H1 (cell line): ENCODE data around the gene PLOD1. TPM values are rescaled to one million over a fixed set of nuclear protein-coding genes. Genes with fewer than 3 reads are reported as not detected.

Source experiments
- CTCF ChIA-PET: fragments of 300-600 bp; sonication (Branson Sonifier 250); formaldehyde crosslinking; loops from one replicate; lab custom pipeline; 2021; ENCODE audit not compliant: partially characterized antibody; lab: Charles Lee
- POLR2A ChIA-PET: fragments of 300-600 bp; sonication (Branson Sonifier 250); formaldehyde crosslinking; loops from one replicate; lab custom pipeline; 2021; ENCODE audit warnings: inconsistent platforms; ENCODE audit not compliant: partially characterized antibody; lab: Charles Lee
- DNase-seq, 2 experiments: peaks; one replicate each; pipeline versions ENCODE4 v3.0.0 to v3.0.0-alpha.2; 2010 to 2022; ENCODE audit warnings: low spot score in 2 of 2, low read depth in 1 of 2, mixed read lengths in 1 of 2
- FAIRE-seq: peaks from 2 replicates; lab custom pipeline; 2011; peaks lifted over from hg19 to GRCh38; lab: Jason Lieb, UNC
- H2AFZ ChIP-seq: 2 replicates; pipeline ENCODE4 v1.8.1; 2012; ENCODE audit warnings: low read length, inconsistent platforms
- H2AK5ac ChIP-seq: 2 replicates; pipeline ENCODE4 v1.6.1; 2013; ENCODE audit warnings: low read depth, low read length
- H2BK120ac ChIP-seq: replicated peaks from 2 replicates; pipeline ENCODE3; 2013; ENCODE audit warnings: low read depth, low read length, inconsistent platforms
- H2BK12ac ChIP-seq: 2 replicates; pipeline ENCODE4 v1.6.1; 2013; ENCODE audit warnings: low read depth, low read length
- H2BK15ac ChIP-seq: 2 replicates; pipeline ENCODE4 v1.6.1; 2013; ENCODE audit warnings: low read length
- H2BK20ac ChIP-seq: 2 replicates; pipeline ENCODE4 v1.6.1; 2013; ENCODE audit warnings: low read length
- H2BK5ac ChIP-seq: 2 replicates; pipeline ENCODE4 v1.6.1; 2013; ENCODE audit warnings: low read depth, low read length
- H3K14ac ChIP-seq: 2 replicates; pipeline ENCODE4 v1.6.1; 2013; ENCODE audit warnings: inconsistent platforms; ENCODE audit not compliant: insufficient read length
- H3K18ac ChIP-seq: 2 replicates; pipeline ENCODE4 v1.6.1; 2013; ENCODE audit warnings: low read length; ENCODE audit errors: extremely low read depth
- H3K23ac ChIP-seq: 2 replicates; pipeline ENCODE4 v1.6.1; 2013; ENCODE audit warnings: inconsistent platforms; ENCODE audit not compliant: insufficient read length
- H3K23me2 ChIP-seq: 2 replicates; pipeline ENCODE4 v1.6.1; 2013; ENCODE audit warnings: low read depth, low read length
- H3K27ac ChIP-seq: 2 replicates; pipeline ENCODE4 v1.6.1; 2011; ENCODE audit warnings: low read depth, low read length, inconsistent platforms
- H3K27me3 ChIP-seq, 4 experiments: replicated peaks in 1 of 4; 1 replicate in 1 of 4; 2 replicates in 3 of 4; pipeline versions ENCODE4 v1.6.1 to v1.8.1; 2011 to 2013; ENCODE audit warnings: low read length in 3 of 4, mild to moderate bottlenecking in 3 of 4, inconsistent platforms in 2 of 4, mixed read lengths in 2 of 4, moderate library complexity in 1 of 4; ENCODE audit not compliant: control insufficient read depth in 3 of 4, insufficient read depth in 3 of 4; ENCODE audit errors: extremely low read depth in 1 of 4
- H3K36me3 ChIP-seq, 4 experiments: 2 replicates each; pipeline versions ENCODE4 v1.6.1 to v1.8.1; 2011 to 2013; ENCODE audit warnings: mild to moderate bottlenecking in 4 of 4, low read length in 3 of 4, moderate library complexity in 2 of 4, control low read depth in 1 of 4, inconsistent platforms in 1 of 4; ENCODE audit not compliant: insufficient read depth in 4 of 4, control insufficient read depth in 2 of 4
- H3K4ac ChIP-seq: replicated peaks from 2 replicates; pipeline ENCODE3; 2013; ENCODE audit warnings: low read length, low read depth, mixed read lengths, inconsistent platforms; ENCODE audit not compliant: insufficient read length
- H3K4me1 ChIP-seq, 4 experiments: replicated peaks in 1 of 4; 1 replicate in 1 of 4; 2 replicates in 3 of 4; pipeline versions ENCODE4 v1.6.1 to v1.8.1; 2011 to 2013; ENCODE audit warnings: low read length in 3 of 4, inconsistent platforms in 2 of 4, mixed read lengths in 1 of 4; ENCODE audit not compliant: insufficient read depth in 4 of 4, control insufficient read depth in 3 of 4
- H3K4me2 ChIP-seq, 2 experiments: 2 replicates each; pipeline versions ENCODE4 v1.6.1 to v1.8.1; 2011 to 2013; ENCODE audit warnings: low read depth in 2 of 2, low read length in 2 of 2, control low read depth in 1 of 2, inconsistent platforms in 1 of 2, mild to moderate bottlenecking in 1 of 2; ENCODE audit not compliant: insufficient read depth in 1 of 2
- H3K4me3 ChIP-seq, 4 experiments: fragments of 200-600, 300-600 bp in 1 of 4; sonication (generic), shearing (Covaris generic), sonication (Bioruptor Twin) in 1 of 4; 2 replicates each; pipeline versions ENCODE4 v1.5.1 to v1.8.1; 2011 to 2016; ENCODE audit warnings: low read length in 4 of 4, low read depth in 3 of 4, control low read depth in 2 of 4, inconsistent platforms in 2 of 4, mild to moderate bottlenecking in 2 of 4, mixed read lengths in 1 of 4, moderate library complexity in 1 of 4; ENCODE audit not compliant: insufficient read depth in 2 of 4; ENCODE audit errors: extremely low read depth in 1 of 4
- H3K56ac ChIP-seq: replicated peaks from 2 replicates; pipeline ENCODE3; 2013; ENCODE audit warnings: low read depth, mild to moderate bottlenecking, mixed read lengths, low read length, inconsistent platforms; ENCODE audit not compliant: insufficient read length
- H3K79me1 ChIP-seq: 2 replicates; pipeline ENCODE4 v1.6.1; 2013; ENCODE audit warnings: low read depth, low read length, control low read depth
- H3K79me2 ChIP-seq, 2 experiments: 2 replicates each; pipeline versions ENCODE4 v1.6.1 to v1.8.1; 2012 to 2013; ENCODE audit warnings: low read length in 2 of 2, mild to moderate bottlenecking in 2 of 2, inconsistent platforms in 1 of 2; ENCODE audit not compliant: insufficient read depth in 2 of 2, control insufficient read depth in 1 of 2
- H3K9ac ChIP-seq, 4 experiments: replicated peaks in 1 of 4; 1 replicate in 1 of 4; 2 replicates in 3 of 4; pipeline versions ENCODE4 v1.6.1 to v1.8.1; 2011 to 2013; ENCODE audit warnings: low read depth in 3 of 4, low read length in 3 of 4, control low read depth in 2 of 4, mild to moderate bottlenecking in 2 of 4, moderate library complexity in 2 of 4, inconsistent platforms in 1 of 4; ENCODE audit errors: extremely low read depth in 1 of 4
- H3K9me3 ChIP-seq, 2 experiments: 2 replicates each; pipeline versions ENCODE4 v1.6.1 to v1.8.1; 2012 to 2013; ENCODE audit warnings: mild to moderate bottlenecking in 2 of 2, moderate library complexity in 2 of 2, control low read depth in 1 of 2, inconsistent platforms in 1 of 2, low read depth in 1 of 2, low read length in 1 of 2, mixed read lengths in 1 of 2; ENCODE audit not compliant: insufficient read depth in 2 of 2
- H4K20me1 ChIP-seq, 2 experiments: replicated peaks in 1 of 2; 2 replicates each; pipeline versions ENCODE3 to v1.8.1; 2011 to 2013; ENCODE audit warnings: inconsistent platforms in 2 of 2, low read length in 2 of 2, mild to moderate bottlenecking in 1 of 2; ENCODE audit not compliant: insufficient read depth in 2 of 2, control insufficient read depth in 1 of 2
- H4K5ac ChIP-seq: 2 replicates; pipeline ENCODE4 v1.6.1; 2013; ENCODE audit warnings: low read length, low read depth, mixed read lengths, inconsistent platforms; ENCODE audit not compliant: insufficient read length
- H4K8ac ChIP-seq: 2 replicates; pipeline ENCODE4 v1.8.0; 2013; ENCODE audit warnings: mild to moderate bottlenecking, moderate library complexity, low read length, inconsistent platforms; ENCODE audit not compliant: insufficient read depth; ENCODE audit errors: extremely low read depth
- H4K91ac ChIP-seq: replicated peaks from 2 replicates; pipeline ENCODE3; 2013; ENCODE audit warnings: low read length, mixed read lengths, inconsistent platforms; ENCODE audit not compliant: insufficient read length
- BACH1 ChIP-seq: IDR thresholded peaks from 2 replicates; pipeline ENCODE4 v1.6.1; 2012; ENCODE audit warnings: low read length, improper control_type of control experiment
- BRCA1 ChIP-seq: IDR thresholded peaks from 2 replicates; pipeline ENCODE4 v1.6.1; 2012; ENCODE audit warnings: low read depth, low read length, improper control_type of control experiment
- CBX8 ChIP-seq: fragments of 300-800, 300-1000 bp; sonication (generic); IDR thresholded peaks from 2 replicates; pipeline ENCODE4 v1.7.1; 2016; ENCODE audit warnings: low read depth, low read length, borderline replicate concordance
- CHD1 ChIP-seq: IDR thresholded peaks from 2 replicates; pipeline ENCODE4 v1.6.1; 2012; ENCODE audit warnings: low read depth, low read length, improper control_type of control experiment
- JUND ChIP-seq: IDR thresholded peaks from 2 replicates; pipeline ENCODE4 v1.6.1; 2011; ENCODE audit warnings: mild to moderate bottlenecking, improper control_type of control experiment, low read length
- KDM1A ChIP-seq: fragments of 200-600, 300-600 bp; sonication (generic); IDR thresholded peaks from 2 replicates; pipeline ENCODE4 v1.7.1; 2016; ENCODE audit warnings: mild to moderate bottlenecking, low read length, borderline replicate concordance
- POLR2A ChIP-seq, 2 experiments: IDR thresholded peaks; 1 replicate in 1 of 2; 2 replicates in 1 of 2; pipeline ENCODE4 v1.6.1; 2011; ENCODE audit warnings: low read depth in 2 of 2, low read length in 2 of 2, mild to moderate bottlenecking in 2 of 2; ENCODE audit errors: control extremely low read depth in 1 of 2
- SRF ChIP-seq: IDR thresholded peaks from 2 replicates; pipeline ENCODE4 v1.6.1; 2011; ENCODE audit warnings: mild to moderate bottlenecking, low read depth, low read length, moderate library complexity
- TEAD4 ChIP-seq: IDR thresholded peaks from 2 replicates; pipeline ENCODE4 v1.6.1; 2012; ENCODE audit warnings: low read depth, low read length, inconsistent platforms, mixed read lengths
- WGBS, 2 experiments: shearing (Covaris generic) in 1 of 2; methylation state at CpG; one replicate each; pipeline versions ENCODE4 v1.1.6 to v1.1.7; 2013 to 2015; ENCODE audit warnings: low lambda C conversion rate in 2 of 2, mixed read lengths in 2 of 2, inconsistent platforms in 1 of 2, low coverage in 1 of 2, missing lambda C conversion rate in 1 of 2; ENCODE audit not compliant: insufficient replicate concordance in 2 of 2, insufficient coverage in 1 of 2, insufficient read length in 1 of 2; ENCODE audit errors: extremely low coverage in 1 of 2, missing lambda C conversion rate in 1 of 2; 5-methylcytosine and 5-hydroxymethylcytosine counted together
- polyA plus RNA-seq, 7 experiments: library from polyadenylated mRNA; depleted of rRNA in 3 of 7; stranded (reverse) in 5 of 7; unstranded in 2 of 7; fragments of >200 nt in 5 of 7; fragments of 200-250 nt in 2 of 7; gene quantifications; 1 replicate in 5 of 7; 2 replicates in 1 of 7; 4 replicates in 1 of 7; pipeline versions ENCODE4 v1.2.1 to v1.2.3, GENCODE V29; 2011 to 2013; ENCODE audit warnings: missing spikeins in 2 of 7, mixed read lengths in 2 of 7
- total RNA-seq: library from RNA; stranded (reverse); fragmentation: NEBNext Ultra II Directional; extraction: Animal tissue kit (Norgen Biotek cat#: 25700); gene quantifications from 2 replicates; pipeline ENCODE4 v1.2.1, GENCODE V29; 2021

Gene PLOD1
- total and polyA plus RNA-seq, 2 of the 8 experiments (the other 6 are each of a cell fraction or from before 2014, with no cell fraction given): 44.9 to 51.8 TPM

DNA sequence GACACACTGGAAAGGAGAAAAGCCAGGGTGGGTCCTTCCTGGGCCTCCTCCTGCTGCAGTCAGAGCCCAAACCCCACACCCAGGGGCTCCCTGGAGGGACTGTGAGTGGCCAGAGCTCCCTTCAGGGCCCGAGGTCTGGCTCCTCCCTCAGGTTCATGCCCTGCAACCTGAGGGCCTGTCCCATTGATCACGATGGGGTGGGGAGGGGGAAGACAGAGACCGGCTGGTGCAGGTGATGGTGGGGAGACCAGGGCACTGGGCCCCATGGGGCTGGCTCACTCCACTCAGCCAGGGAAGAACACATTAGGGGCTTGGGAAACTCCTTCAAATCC lies 45.7 kb upstream of the PLOD1 start:
- CTCF ChIA-PET: interaction anchor here (0.6 to 4.9 kb wide), 9 partner anchors 9 to 164 kb away, joined by 3 to 27 read pairs (median 3); no protein-coding TSS in a partner anchor
- no peak overlapping the region for H4K91ac ChIP-seq
- no peaks in the 10 kb centered on the region for H3K79me1 ChIP-seq
- H3K23me2 ChIP-seq: no peaks in the 10 kb centered on the region
- TF ChIP-seq JUND (no peak), CBX8 (no peak), SRF (no peak), BRCA1 (no peak), KDM1A (no peak), BACH1 (no peak), CHD1 (no peak), TEAD4 (no peak), POLR2A (IDR thresholded peaks at IDR 0.05; ENCODE audit: control extremely low read depth in 1 of 2, low read depth in 2 of 2, low read length in 2 of 2) (no peak)
- no peaks in the 10 kb centered on the region for H4K20me1 ChIP-seq
- no peak overlapping the region for H2BK15ac ChIP-seq
- no peak overlapping the region for H3K27ac ChIP-seq
- no peak overlapping the region for H3K23ac ChIP-seq
- H4K8ac ChIP-seq: no peak overlapping the region
- H4K5ac ChIP-seq: no peak overlapping the region
- peaks cover 0 to 3% (median 0%) of the 10 kb centered on the region in 4 experiments; a peak in 2 of 7 replicates for H3K4me1 ChIP-seq
- H3K56ac ChIP-seq: no peak overlapping the region
- no peak overlapping the region for H2AFZ ChIP-seq
- H3K9me3 ChIP-seq: no peaks in the 10 kb centered on the region
- H3K18ac ChIP-seq: no peak overlapping the region
- POLR2A ChIA-PET: interaction anchor here (1.5 to 5.4 kb wide), 3 partner anchors 20 to 51 kb away, joined by 3 to 46 read pairs (median 3); partner anchors contain the start of gene NPPA
- DNase-seq (no peak), FAIRE-seq (no peak)
- no peak overlapping the region for H2BK12ac ChIP-seq
- H3K4me3 ChIP-seq: no peak overlapping the region
- WGBS, 2 experiments: 20% methylated on average over 2 of the region's 3 CpGs; no CpG with 5 or more reads in 1 of the 2 experiments
- H3K14ac ChIP-seq: no peak overlapping the region
- H3K36me3 ChIP-seq: no peaks in the 10 kb centered on the region
- H3K27me3 ChIP-seq: no peaks in the 10 kb centered on the region
- no peak overlapping the region for H2BK5ac ChIP-seq
- H3K79me2 ChIP-seq: no peaks in the 10 kb centered on the region
- no peak overlapping the region for H2AK5ac ChIP-seq
- no peak overlapping the region for H3K9ac ChIP-seq
- no peak overlapping the region for H3K4ac ChIP-seq
- H2BK120ac ChIP-seq: no peak overlapping the region
- H2BK20ac ChIP-seq: no peak overlapping the region
- no peak overlapping the region for H3K4me2 ChIP-seq
